ENCODE measurements around the gene NT5C2.

Gene NT5C2

GRCh38 chr10:103053659-103054581 is 139.2 kb downstream of the NT5C2 start:
- DNase-seq: peak; percentile 68

GRCh38 chr10:103049237-103049636 is 143.8 kb downstream of the NT5C2 start:
- DNase-seq: no peak

- DNase-seq: no peak
These were observed 145.7 kb downstream of the NT5C2 start for GRCh38 chr10:103047381-103047780.

GRCh38 chr10:103045961-103046360 is 147.1 kb downstream of the NT5C2 start:
- DNase-seq: no peak

- DNase-seq: peak; percentile 62
These were observed 148.1 kb downstream of the NT5C2 start for GRCh38 chr10:103044942-103045489.

GRCh38 chr10:103042908-103043307 is 150.2 kb downstream of the NT5C2 start:
- no peak for DNase-seq

- no peak for DNase-seq
These were observed 150.9 kb downstream of the NT5C2 start for GRCh38 chr10:103042129-103042528.

GRCh38 chr10:103041391-103041790 is 151.7 kb downstream of the NT5C2 start:
- no peak for DNase-seq

GRCh38 chr10:103040418-103040817 is 152.7 kb downstream of the NT5C2 start:
- DNase-seq: peak; percentile 61

GRCh38 chr10:103038570-103038969 is 154.5 kb downstream of the NT5C2 start:
- no peak for DNase-seq
